Panc1 (cell line): Measurements from ENCODE around the gene TTC28. TPM values are rescaled to one million over a fixed set of nuclear protein-coding genes. Genes with fewer than 3 reads are reported as not detected.

ENCODE experiments used
- ATAC-seq: fragments of 200-7000 bp; cut with Tn5 transposase; 2 replicates; pipeline ENCODE4 v1.9.1; 2020; ENCODE audit warnings: mild to moderate bottlenecking, moderate library complexity
- BruUV-seq: library from RNA; stranded (reverse); fragments of 400-500 nt; replicated peaks from 2 replicates; lab custom pipeline; 2021; lab: Mats Ljungman, UMichigan
- CTCF ChIA-PET: fragments of 300-600 bp; sonication (Branson Sonifier 250); formaldehyde crosslinking; loops from one replicate; lab custom pipeline; 2022; ENCODE audit warnings: antibody characterized with exemption; lab: Charles Lee
- POLR2A ChIA-PET: fragments of 300-600 bp; sonication (Branson Sonifier 250); formaldehyde crosslinking; loops from one replicate; lab custom pipeline; 2022; ENCODE audit warnings: antibody characterized with exemption; lab: Charles Lee
- DNase-seq: peaks from one replicate; pipeline ENCODE4 v3.0.0-alpha.2; 2010; ENCODE audit warnings: low read depth, low spot score
- H3K27ac ChIP-seq: 2 replicates; pipeline ENCODE4 v1.5.1; 2011; ENCODE audit warnings: mild to moderate bottlenecking, low read length, inconsistent platforms
- H3K27me3 ChIP-seq: fragments of 200-500 bp; sonication (Bioruptor generic); 2 replicates; pipeline ENCODE4 v1.6.0; 2014; ENCODE audit warnings: low read length, inconsistent platforms; ENCODE audit not compliant: control insufficient read depth, insufficient read depth
- H3K36me3 ChIP-seq: fragments of 200-500 bp; sonication (Bioruptor generic); 2 replicates; pipeline ENCODE4 v1.5.1; 2014; ENCODE audit warnings: inconsistent platforms, mild to moderate bottlenecking, low read length, moderate library complexity; ENCODE audit not compliant: control insufficient read depth, insufficient read depth
- H3K4me1 ChIP-seq: 2 replicates; pipeline ENCODE4 v1.5.1; 2011; ENCODE audit warnings: inconsistent platforms, mild to moderate bottlenecking, low read length, moderate library complexity; ENCODE audit not compliant: control insufficient read depth, insufficient read depth
- H3K4me3 ChIP-seq, 2 experiments: 2 replicates each; pipeline ENCODE4 v1.5.1; 2011 to 2012; ENCODE audit warnings: low read depth in 2 of 2, low read length in 2 of 2, mild to moderate bottlenecking in 2 of 2, inconsistent platforms in 1 of 2, moderate library complexity in 1 of 2
- H3K9me3 ChIP-seq: fragments of 200-500 bp; sonication (Bioruptor generic); 2 replicates; pipeline ENCODE4 v1.5.1; 2014; ENCODE audit warnings: low read depth, mild to moderate bottlenecking, inconsistent platforms, low read length, moderate library complexity; ENCODE audit not compliant: control insufficient read depth, insufficient read depth
- CTCF ChIP-seq: fragments of 450-650 bp; IDR thresholded peaks from 2 replicates; pipeline ENCODE4 v1.5.1; 2017; ENCODE audit warnings: mild to moderate bottlenecking
- POLR2AphosphoS5 ChIP-seq: IDR thresholded peaks from 2 replicates; pipeline ENCODE4 v1.6.1; 2012; ENCODE audit warnings: mild to moderate bottlenecking, low read depth, low read length, moderate library complexity
- REST ChIP-seq, 2 experiments: IDR thresholded peaks; 2 replicates each; pipeline ENCODE4 v1.6.1; 2011 to 2012; ENCODE audit warnings: low read depth in 2 of 2, control low read depth in 1 of 2, low read length in 1 of 2, mild to moderate bottlenecking in 1 of 2, moderate library complexity in 1 of 2; ENCODE audit not compliant: insufficient read depth in 1 of 2
- SIN3A ChIP-seq: IDR thresholded peaks from 2 replicates; pipeline ENCODE4 v1.6.1; 2012; ENCODE audit warnings: low read depth, mild to moderate bottlenecking, low read length, moderate library complexity, borderline replicate concordance; ENCODE audit not compliant: insufficient read depth
- TCF7L2 ChIP-seq: IDR thresholded peaks from 2 replicates; pipeline ENCODE4 v1.6.1; 2011; ENCODE audit warnings: mild to moderate bottlenecking, low read depth, low read length, inconsistent platforms
- in situ Hi-C: cut with HindIII; loops from 2 replicates; pipeline ENCODE4 v1.10.0; 2016; ENCODE audit warnings: low sequenced_read_pairs, low pct_unique_long_range_greater_than_20kb
- intact Hi-C: fragments of 100-400 bp; cut with micrococcal nuclease; formaldehyde crosslinking; loops from one replicate; pipeline ENCODE4 v1.10.0; 2022; ENCODE audit not compliant: unreplicated experiment
- total RNA-seq: library from RNA; stranded (reverse); gene quantifications from one replicate; pipeline ENCODE4 v1.2.1, GENCODE V29; 2021; ENCODE audit not compliant: unreplicated experiment

TTC28 gene
- total RNA-seq, 1 experiment from 2014 or later, result 24.8 TPM

GRCh38 chr22:28506150-28506535 is 173.5 kb downstream of the TTC28 start:
- CTCF ChIA-PET, result no interaction called here

GRCh38 chr22:28505416-28506149 is 174.1 kb downstream of the TTC28 start:
- ChIA-PET POLR2A (no interaction called here), CTCF (no interaction called here)
- H3K36me3 ChIP-seq, result no peaks in the 10 kb centered on the region
- TF ChIP-seq TCF7L2 (no peak), POLR2AphosphoS5 (no peak), SIN3A (no peak), CTCF (no peak), REST (IDR thresholded peaks at IDR 0.05; ENCODE audit: insufficient read depth in 1 of 2, low read depth in 2 of 2, low read length in 1 of 2) (no peak)
- no peak overlapping the region for H3K27ac ChIP-seq
- no TSS peak for BruUV-seq
- intact Hi-C loops (loop anchor here (5.0 kb wide), 1 partner anchor 37 kb away; no protein-coding TSS in a partner anchor), in situ Hi-C loops (no loop called here)
- DNase-seq, result no peak
- H3K27me3 ChIP-seq, result no peaks in the 10 kb centered on the region
- no peaks in the 10 kb centered on the region for H3K9me3 ChIP-seq
- no peak for ATAC-seq
- no peaks in the 10 kb centered on the region for H3K4me1 ChIP-seq
- H3K4me3 ChIP-seq, result no peak overlapping the region

More at GRCh38 chr22:28506150-28506535, 173.5 kb downstream of the TTC28 start:
- no peak overlapping the region for H3K27ac ChIP-seq
- no peak overlapping the region for H3K4me3 ChIP-seq
- H3K27me3 ChIP-seq, result no peaks in the 10 kb centered on the region
- POLR2A ChIA-PET, result no interaction called here
- TF ChIP-seq CTCF, result no peak
- no peak for TF ChIP-seq POLR2AphosphoS5
- no peak for TF ChIP-seq SIN3A
- TF ChIP-seq REST (IDR thresholded peaks at IDR 0.05; ENCODE audit: insufficient read depth in 1 of 2, low read depth in 2 of 2, low read length in 1 of 2), result no peak
- TF ChIP-seq TCF7L2, result no peak
- DNase-seq (no peak), ATAC-seq (no peak)
- H3K9me3 ChIP-seq, result no peaks in the 10 kb centered on the region
- no TSS peak for BruUV-seq
- no peaks in the 10 kb centered on the region for H3K4me1 ChIP-seq
- in situ Hi-C loops (no loop called here), intact Hi-C loops (loop anchor here (5.0 kb wide), 1 partner anchor 36 kb away; no protein-coding TSS in a partner anchor)
- H3K36me3 ChIP-seq, result no peaks in the 10 kb centered on the region
